DOHH2 (cell line): Measurements from ENCODE around the gene EPB41L1.

Experiments used
- H3F3A ChIP-seq: fragments of 200-600 bp; sonication (generic), shearing (Covaris generic); 2 replicates; pipeline ENCODE4 v1.6.0; 2016; ENCODE audit warnings: antibody characterized with exemption, mild to moderate bottlenecking; ENCODE audit not compliant: control insufficient read depth, insufficient read depth
- H3K27ac ChIP-seq: fragments of 200-600 bp; sonication (generic); 2 replicates; pipeline ENCODE4 v1.5.1; 2014; ENCODE audit warnings: low read depth, mild to moderate bottlenecking, low read length, moderate library complexity
- H3K27me3 ChIP-seq: fragments of 200-600 bp; sonication (generic); 2 replicates; pipeline ENCODE4 v1.6.1; 2014; ENCODE audit warnings: mild to moderate bottlenecking, low read length, mixed read lengths; ENCODE audit not compliant: control insufficient read depth
- H3K36me3 ChIP-seq: fragments of 200-600 bp; sonication (generic); 2 replicates; pipeline ENCODE4 v1.6.1; 2014; ENCODE audit warnings: mild to moderate bottlenecking, low read length, moderate library complexity, mixed read lengths; ENCODE audit not compliant: control insufficient read depth
- H3K4me1 ChIP-seq: fragments of 200-600 bp; sonication (generic); 2 replicates; pipeline ENCODE4 v1.6.1; 2014; ENCODE audit warnings: mild to moderate bottlenecking, low read length, mixed read lengths; ENCODE audit not compliant: control insufficient read depth
- H3K4me2 ChIP-seq: fragments of 200-600 bp; sonication (generic); 2 replicates; pipeline ENCODE4 v1.6.0; 2014; ENCODE audit warnings: mild to moderate bottlenecking, low read length, moderate library complexity
- H3K4me3 ChIP-seq: fragments of 200-600 bp; sonication (generic); 2 replicates; pipeline ENCODE4 v1.5.1; 2014; ENCODE audit warnings: mild to moderate bottlenecking, low read length, mixed read lengths
- H3K79me2 ChIP-seq: fragments of 200-600 bp; sonication (generic); 2 replicates; pipeline ENCODE4 v1.6.1; 2014; ENCODE audit warnings: mild to moderate bottlenecking, low read length, mixed read lengths; ENCODE audit not compliant: control insufficient read depth
- H3K9me2 ChIP-seq: fragments of 200-600 bp; sonication (generic); replicated peaks from 2 replicates; pipeline ENCODE4 v1.6.1; 2014; ENCODE audit warnings: mild to moderate bottlenecking, low read length, mixed read lengths; ENCODE audit not compliant: control insufficient read depth
- H3K9me3 ChIP-seq: fragments of 200-600 bp; sonication (generic); 2 replicates; pipeline ENCODE4 v1.6.1; 2014; ENCODE audit warnings: antibody characterized with exemption, low read length, mixed read lengths; ENCODE audit not compliant: control insufficient read depth, insufficient read depth
- H4K20me1 ChIP-seq: fragments of 200-600 bp; sonication (generic); 2 replicates; pipeline ENCODE4 v1.6.0; 2014; ENCODE audit warnings: low read depth, mild to moderate bottlenecking, antibody characterized with exemption, low read length, moderate library complexity; ENCODE audit not compliant: control insufficient read depth, insufficient read depth
- EZH2phosphoT487 ChIP-seq: fragments of 200-600 bp; sonication (generic); IDR thresholded peaks from 2 replicates; pipeline ENCODE4 v1.6.1; 2017; ENCODE audit warnings: borderline replicate concordance, mild to moderate bottlenecking, antibody characterized with exemption, low read length, moderate library complexity, mixed read lengths
- TF ChIP-seq, protein P1 (sequence below): fragments of 200-600 bp; sonication (generic); IDR thresholded peaks from one replicate; pipeline ENCODE4 v1.5.1; 2014; ENCODE audit warnings: antibody characterized with exemption, mild to moderate bottlenecking, low read depth, low read length; ENCODE audit not compliant: poor library complexity, severe bottlenecking

Gene EPB41L1

DNA sequence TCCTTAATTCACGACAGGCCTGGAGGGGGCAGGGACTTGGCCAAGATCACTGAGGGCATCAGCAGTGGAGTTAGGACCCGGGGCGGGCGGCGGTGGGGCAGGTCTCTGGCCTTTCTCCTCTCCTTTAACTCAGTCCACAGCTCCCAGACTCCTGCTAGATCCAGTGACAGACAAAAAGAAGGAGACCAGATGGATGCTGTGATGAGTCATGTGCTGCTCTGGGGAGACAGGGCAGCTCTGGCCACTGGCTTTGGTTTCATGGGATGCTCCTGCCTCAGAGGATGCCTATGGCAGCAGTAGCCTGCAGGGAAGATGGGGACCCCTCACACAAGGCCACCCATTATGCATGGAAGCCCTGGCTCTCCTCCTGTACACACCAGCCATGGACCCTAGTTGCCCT lies 20.5 kb downstream of the EPB41L1 start:
- H3K9me2 ChIP-seq, result no peaks in the 10 kb centered on the region
- TF ChIP-seq, protein P1, sequence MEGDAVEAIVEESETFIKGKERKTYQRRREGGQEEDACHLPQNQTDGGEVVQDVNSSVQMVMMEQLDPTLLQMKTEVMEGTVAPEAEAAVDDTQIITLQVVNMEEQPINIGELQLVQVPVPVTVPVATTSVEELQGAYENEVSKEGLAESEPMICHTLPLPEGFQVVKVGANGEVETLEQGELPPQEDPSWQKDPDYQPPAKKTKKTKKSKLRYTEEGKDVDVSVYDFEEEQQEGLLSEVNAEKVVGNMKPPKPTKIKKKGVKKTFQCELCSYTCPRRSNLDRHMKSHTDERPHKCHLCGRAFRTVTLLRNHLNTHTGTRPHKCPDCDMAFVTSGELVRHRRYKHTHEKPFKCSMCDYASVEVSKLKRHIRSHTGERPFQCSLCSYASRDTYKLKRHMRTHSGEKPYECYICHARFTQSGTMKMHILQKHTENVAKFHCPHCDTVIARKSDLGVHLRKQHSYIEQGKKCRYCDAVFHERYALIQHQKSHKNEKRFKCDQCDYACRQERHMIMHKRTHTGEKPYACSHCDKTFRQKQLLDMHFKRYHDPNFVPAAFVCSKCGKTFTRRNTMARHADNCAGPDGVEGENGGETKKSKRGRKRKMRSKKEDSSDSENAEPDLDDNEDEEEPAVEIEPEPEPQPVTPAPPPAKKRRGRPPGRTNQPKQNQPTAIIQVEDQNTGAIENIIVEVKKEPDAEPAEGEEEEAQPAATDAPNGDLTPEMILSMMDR, result no peak
- TF ChIP-seq EZH2phosphoT487, result no peak
- no peaks in the 10 kb centered on the region for H3F3A ChIP-seq
- H3K36me3 ChIP-seq, result no peaks in the 10 kb centered on the region
- no peaks in the 10 kb centered on the region for H3K9me3 ChIP-seq
- peaks cover 5% of the 10 kb centered on the region for H3K27me3 ChIP-seq
- H3K27ac ChIP-seq, result no peak overlapping the region
- H4K20me1 ChIP-seq, result no peaks in the 10 kb centered on the region
- H3K79me2 ChIP-seq, result no peaks in the 10 kb centered on the region
- no peak overlapping the region for H3K4me3 ChIP-seq
- no peak overlapping the region for H3K4me2 ChIP-seq
- H3K4me1 ChIP-seq, result no peaks in the 10 kb centered on the region

DNA sequence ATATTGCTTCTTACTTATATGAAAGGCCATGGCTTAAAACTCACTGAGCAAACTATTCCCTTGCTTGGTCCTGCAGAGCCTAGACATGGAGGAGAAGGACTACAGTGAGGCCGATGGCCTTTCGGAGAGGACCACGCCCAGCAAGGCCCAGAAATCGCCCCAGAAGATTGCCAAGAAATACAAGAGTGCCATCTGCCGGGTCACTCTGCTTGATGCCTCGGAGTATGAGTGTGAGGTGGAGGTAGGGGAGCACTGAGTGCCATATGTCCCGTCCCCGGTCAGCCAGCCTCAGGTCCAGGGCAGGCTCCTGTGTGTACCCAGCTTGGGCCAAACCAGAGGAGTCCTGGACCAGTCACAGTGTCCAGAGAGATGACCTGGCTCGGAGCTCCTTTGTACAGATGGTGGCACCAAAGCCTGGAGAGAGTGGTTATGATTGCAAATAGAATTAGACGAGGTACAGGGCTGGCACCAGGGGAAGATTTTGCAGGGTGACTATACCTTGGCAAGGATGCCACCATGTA lies 21.0 kb downstream of the EPB41L1 start:
- H4K20me1 ChIP-seq, result no peaks in the 10 kb centered on the region
- no peaks in the 10 kb centered on the region for H3K9me3 ChIP-seq
- no peaks in the 10 kb centered on the region for H3F3A ChIP-seq
- H3K27me3 ChIP-seq, result peaks cover 5% of the 10 kb centered on the region
- no peaks in the 10 kb centered on the region for H3K79me2 ChIP-seq
- H3K9me2 ChIP-seq, result no peaks in the 10 kb centered on the region
- H3K36me3 ChIP-seq, result no peaks in the 10 kb centered on the region
- no peaks in the 10 kb centered on the region for H3K4me1 ChIP-seq
- no peak overlapping the region for H3K27ac ChIP-seq
- no peak overlapping the region for H3K4me2 ChIP-seq
- no peak overlapping the region for H3K4me3 ChIP-seq
- no peak for TF ChIP-seq EZH2phosphoT487
- TF ChIP-seq, protein P1, result no peak

DNA sequence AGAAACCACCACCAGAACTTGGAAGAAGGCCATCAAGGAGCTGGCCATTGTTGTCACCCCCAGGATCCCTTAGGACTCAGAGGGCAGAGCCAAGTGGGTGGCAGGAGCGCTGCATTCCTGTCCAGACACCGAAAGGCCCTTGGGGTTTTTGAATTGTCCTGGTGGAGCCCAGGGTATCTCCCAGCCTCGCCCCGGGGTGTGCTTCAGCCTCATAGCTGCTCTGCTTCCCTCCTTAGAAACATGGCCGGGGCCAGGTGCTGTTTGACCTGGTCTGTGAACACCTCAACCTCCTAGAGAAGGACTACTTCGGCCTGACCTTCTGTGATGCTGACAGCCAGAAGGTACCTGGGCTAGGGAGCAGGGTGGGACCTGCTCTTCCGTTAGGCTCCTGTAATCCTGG lies 23.2 kb downstream of the EPB41L1 start:
- H3F3A ChIP-seq, result no peaks in the 10 kb centered on the region
- H3K4me2 ChIP-seq, result no peak overlapping the region
- H3K36me3 ChIP-seq, result no peaks in the 10 kb centered on the region
- H3K79me2 ChIP-seq, result no peaks in the 10 kb centered on the region
- no peaks in the 10 kb centered on the region for H3K9me3 ChIP-seq
- H3K27ac ChIP-seq, result no peak overlapping the region
- H3K4me3 ChIP-seq, result no peak overlapping the region
- no peaks in the 10 kb centered on the region for H3K4me1 ChIP-seq
- no peaks in the 10 kb centered on the region for H3K9me2 ChIP-seq
- peaks cover 5% of the 10 kb centered on the region for H3K27me3 ChIP-seq
- H4K20me1 ChIP-seq, result no peaks in the 10 kb centered on the region
- TF ChIP-seq, protein P1, result no peak
- no peak for TF ChIP-seq EZH2phosphoT487
